Gastrocnemius medialis (tissue), 4 donors: ENCODE measurements around the gene DYNLT4. TPM values are rescaled to one million over a fixed set of nuclear protein-coding genes. Genes with fewer than 3 reads are reported as not detected.

Experiments
- ATAC-seq, 2 donors: fragments of 150-250 bp; one replicate each; pipeline ENCODE4 v1.9.1; 2016
- DNase-seq, 2 donors: peaks; one replicate each; pipeline ENCODE4 v3.0.0-alpha.2; 2019
- H3K27ac ChIP-seq, 4 donors: fragments of 200-600 bp; sonication (generic); 1 replicate in 1 of 4; 2 replicates in 3 of 4; pipeline ENCODE4 v1.5.1; 2016 to 2018; ENCODE audit warnings: mild to moderate bottlenecking in 2 of 4, moderate library complexity in 1 of 4
- H3K27me3 ChIP-seq, 3 donors: fragments of 200-600 bp; sonication (generic) in 2 of 3; 1 replicate in 1 of 3; 2 replicates in 2 of 3; pipeline versions ENCODE4 v1.5.1 to v1.6.0; 2016 to 2019; ENCODE audit warnings: mild to moderate bottlenecking in 1 of 3, moderate library complexity in 1 of 3
- H3K36me3 ChIP-seq, 2 donors: fragments of 200-600 bp; sonication (generic) in 1 of 2; one replicate each; pipeline ENCODE4 v1.5.1; 2017 to 2018
- H3K4me1 ChIP-seq, 2 donors: fragments of 200-600 bp; sonication (generic) in 1 of 2; one replicate each; pipeline ENCODE4 v1.5.1; 2016 to 2017; ENCODE audit warnings: mild to moderate bottlenecking in 2 of 2
- H3K4me3 ChIP-seq, 4 donors: fragments of 200-600 bp; sonication (generic) in 3 of 4; 1 replicate in 1 of 4; 2 replicates in 3 of 4; pipeline ENCODE4 v1.5.1; 2016 to 2019; ENCODE audit warnings: mild to moderate bottlenecking in 2 of 4
- H3K9me3 ChIP-seq, 3 donors: fragments of 200-600 bp; sonication (generic) in 2 of 3; 1 replicate in 1 of 3; 2 replicates in 2 of 3; pipeline ENCODE4 v1.5.1; 2016 to 2019
- POLR2A ChIP-seq, 2 donors: fragments of 450-650 bp; IDR thresholded peaks; one replicate each; pipeline ENCODE4 v1.6.1; 2017; ENCODE audit warnings: antibody characterized with exemption in 2 of 2, mild to moderate bottlenecking in 2 of 2, moderate library complexity in 2 of 2
- in situ Hi-C, 4 donors: fragments of 200-750 bp; cut with MboI; loops; one replicate each; pipeline versions ENCODE4 v1.15.0 to v1.8.0; 2017; ENCODE audit warnings: low sequenced_read_pairs in 4 of 4
- intact Hi-C: fragments of 100-400 bp; cut with DNase I; formaldehyde crosslinking; loops from one replicate; pipeline ENCODE4 v1.15.1; 2023; ENCODE audit warnings: low total_unique reads
- total RNA-seq, 4 donors: library from RNA; depleted of rRNA; stranded (reverse); fragments of >200 nt; gene quantifications; one replicate each; pipeline versions ENCODE4 v1.1.0 to v1.2.3, GENCODE V29; 2016
- TF ChIP-seq, protein P1 (sequence below), 5 experiments: fragments of 450-650 bp in 3 of 5; fragments of 200-600 bp in 2 of 5; sonication (generic) in 2 of 5; IDR thresholded peaks in 4 of 5; conservative IDR thresholded peaks in 1 of 5; 1 replicate in 4 of 5; 2 replicates in 1 of 5; pipeline ENCODE4 v1.5.1; 2016 to 2019; ENCODE audit warnings: antibody characterized with exemption in 5 of 5, mild to moderate bottlenecking in 3 of 5, moderate library complexity in 3 of 5

DYNLT4 gene, protein sequence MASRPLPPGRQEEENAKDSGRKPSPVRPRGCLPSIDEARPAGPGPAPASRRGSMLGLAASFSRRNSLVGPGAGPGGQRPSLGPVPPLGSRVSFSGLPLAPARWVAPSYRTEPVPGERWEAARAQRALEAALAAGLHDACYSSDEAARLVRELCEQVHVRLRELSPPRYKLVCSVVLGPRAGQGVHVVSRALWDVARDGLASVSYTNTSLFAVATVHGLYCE
- total RNA-seq, result not detected

- peaks cover 0 to 18% of the 10 kb centered on the region in 2 donors for H3K36me3 ChIP-seq
- in situ Hi-C loops, result no loop called here
- peaks cover 34 to 70% of the 10 kb centered on the region in 2 donors for H3K4me1 ChIP-seq
- H3K9me3 ChIP-seq, result no peaks in the 10 kb centered on the region
- peak within 1 kb of the TSS; percentile 84 to 94 (median 92) for H3K27ac ChIP-seq
- no peak for DNase-seq
- no peak for ATAC-seq
- no peaks in the 10 kb centered on the region for H3K27me3 ChIP-seq
- TF ChIP-seq POLR2A (IDR thresholded peaks at IDR 0.05), result peak; percentile 47 to 57
- TF ChIP-seq, protein P1, sequence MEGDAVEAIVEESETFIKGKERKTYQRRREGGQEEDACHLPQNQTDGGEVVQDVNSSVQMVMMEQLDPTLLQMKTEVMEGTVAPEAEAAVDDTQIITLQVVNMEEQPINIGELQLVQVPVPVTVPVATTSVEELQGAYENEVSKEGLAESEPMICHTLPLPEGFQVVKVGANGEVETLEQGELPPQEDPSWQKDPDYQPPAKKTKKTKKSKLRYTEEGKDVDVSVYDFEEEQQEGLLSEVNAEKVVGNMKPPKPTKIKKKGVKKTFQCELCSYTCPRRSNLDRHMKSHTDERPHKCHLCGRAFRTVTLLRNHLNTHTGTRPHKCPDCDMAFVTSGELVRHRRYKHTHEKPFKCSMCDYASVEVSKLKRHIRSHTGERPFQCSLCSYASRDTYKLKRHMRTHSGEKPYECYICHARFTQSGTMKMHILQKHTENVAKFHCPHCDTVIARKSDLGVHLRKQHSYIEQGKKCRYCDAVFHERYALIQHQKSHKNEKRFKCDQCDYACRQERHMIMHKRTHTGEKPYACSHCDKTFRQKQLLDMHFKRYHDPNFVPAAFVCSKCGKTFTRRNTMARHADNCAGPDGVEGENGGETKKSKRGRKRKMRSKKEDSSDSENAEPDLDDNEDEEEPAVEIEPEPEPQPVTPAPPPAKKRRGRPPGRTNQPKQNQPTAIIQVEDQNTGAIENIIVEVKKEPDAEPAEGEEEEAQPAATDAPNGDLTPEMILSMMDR (IDR thresholded peaks at IDR 0.05 in 4 of 5, conservative IDR thresholded peaks at IDR 0.05 in 1 of 5), result no peak
- H3K4me3 ChIP-seq, result peak within 1 kb of the TSS; percentile 19 to 42 (median 32)
- intact Hi-C loops, result no loop called here
Measured at GRCh38 chr1:44806704-44807363, at the start of gene DYNLT4. TSS of gene DYNLT4 (minus strand) at chr1:44807351. CDS start at chr1:44806668, 683 bp downstream.

DNA sequence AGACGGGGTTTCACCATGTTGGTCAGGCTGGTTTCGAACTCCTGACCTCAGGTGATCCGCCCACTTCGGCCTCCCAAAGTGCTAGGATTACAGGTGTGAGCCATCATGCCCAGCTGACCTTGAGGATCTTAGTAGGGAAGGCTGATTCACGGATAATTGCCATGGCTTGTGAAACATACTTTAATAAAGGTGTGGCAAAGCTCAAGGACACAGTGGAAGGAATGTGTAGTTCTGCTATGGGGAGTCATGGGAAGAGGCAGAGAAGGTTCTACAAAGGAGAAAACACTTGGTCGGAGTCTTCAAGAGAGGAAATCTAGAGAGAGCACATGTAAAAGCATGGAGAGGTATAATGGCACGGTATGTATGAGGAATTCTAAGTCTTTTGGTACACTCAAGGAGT is 48.6 kb upstream of the DYNLT4 start:
- Histone ChIP-seq H3K27ac (no peak overlapping the region), H3K9me3 (no peaks in the 10 kb centered on the region), H3K4me3 (no peak overlapping the region), H3K27me3 (no peaks in the 10 kb centered on the region), H3K4me1 (no peaks in the 10 kb centered on the region), H3K36me3 (peaks cover 0 to 26% of the 10 kb centered on the region in 2 donors)
- DNase-seq (no peak), ATAC-seq (no peak)
- TF ChIP-seq, protein P1 (IDR thresholded peaks at IDR 0.05 in 4 of 5, conservative IDR thresholded peaks at IDR 0.05 in 1 of 5), result no peak
- no peak for TF ChIP-seq POLR2A (IDR thresholded peaks at IDR 0.05)
- in situ Hi-C loops (no loop called here), intact Hi-C loops (no loop called here)

DNA sequence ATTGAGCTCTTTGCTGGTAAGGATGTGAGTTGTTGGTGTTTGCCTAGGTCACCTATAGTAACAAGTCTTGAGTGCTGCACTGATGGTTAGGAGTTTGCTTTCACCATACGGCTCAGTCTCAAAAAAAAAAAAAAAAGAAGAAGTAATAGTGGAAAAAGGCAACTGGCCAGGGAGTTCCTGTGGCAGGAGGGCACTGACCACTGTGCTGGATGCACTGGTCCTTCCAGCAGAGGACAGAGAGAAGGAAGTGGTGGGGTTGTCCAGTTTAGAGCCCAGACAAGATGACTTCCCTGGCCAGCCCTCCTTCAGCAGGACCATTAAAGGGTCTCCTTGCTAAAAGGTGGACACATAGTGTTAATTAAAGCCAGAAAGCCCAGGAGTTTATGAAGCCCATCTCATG is 47.8 kb upstream of the DYNLT4 start:
- peaks cover 0 to 34% of the 10 kb centered on the region in 2 donors for H3K36me3 ChIP-seq
- in situ Hi-C loops, result no loop called here
- no peaks in the 10 kb centered on the region for H3K4me1 ChIP-seq
- H3K27ac ChIP-seq, result no peak overlapping the region
- no peaks in the 10 kb centered on the region for H3K9me3 ChIP-seq
- TF ChIP-seq, protein P1 (IDR thresholded peaks at IDR 0.05 in 4 of 5, conservative IDR thresholded peaks at IDR 0.05 in 1 of 5), result no peak
- DNase-seq (no peak), ATAC-seq (no peak)
- H3K4me3 ChIP-seq, result no peak overlapping the region
- intact Hi-C loops, result no loop called here
- no peaks in the 10 kb centered on the region for H3K27me3 ChIP-seq

GRCh38 chr1:44853201-44853600 is 46.0 kb upstream of the DYNLT4 start:
- ATAC-seq (no peak), DNase-seq (no peak)
- TF ChIP-seq, protein P1 (IDR thresholded peaks at IDR 0.05 in 4 of 5, conservative IDR thresholded peaks at IDR 0.05 in 1 of 5), result no peak
- TF ChIP-seq POLR2A (IDR thresholded peaks at IDR 0.05), result no peak
- Histone ChIP-seq H3K4me3 (no peak overlapping the region), H3K27ac (no peak overlapping the region), H3K9me3 (no peaks in the 10 kb centered on the region), H3K27me3 (no peaks in the 10 kb centered on the region), H3K36me3 (peaks cover 0 to 35% of the 10 kb centered on the region in 2 donors), H3K4me1 (no peaks in the 10 kb centered on the region)
- in situ Hi-C loops (no loop called here), intact Hi-C loops (no loop called here)
